ENCODE data around the gene LSM4. TPM values are rescaled to one million over a fixed set of nuclear protein-coding genes. Genes with fewer than 3 reads are reported as not detected.

The LSM4 gene
- total RNA-seq, 1 donor from 2014 or later = 170 TPM

DNA sequence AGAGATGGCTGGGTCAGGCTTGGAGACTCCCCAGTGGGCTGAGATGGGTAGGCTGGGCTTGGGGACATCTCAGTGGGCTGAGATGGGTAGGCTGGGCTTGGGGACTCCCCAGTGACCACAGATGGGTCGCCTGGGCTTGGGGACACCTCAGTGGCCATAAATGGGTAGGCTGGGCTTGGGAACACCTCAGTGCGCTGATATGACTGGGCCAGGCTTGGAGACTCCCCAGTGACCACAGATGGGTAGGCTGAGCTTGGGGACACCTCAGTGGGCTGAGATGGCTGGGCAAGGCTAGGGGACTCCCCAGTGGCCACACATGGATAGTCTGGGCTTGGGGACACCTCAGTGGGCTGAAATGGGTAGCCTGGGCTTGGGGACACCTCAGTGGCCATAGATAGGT, 61.4 kb downstream of the LSM4 start:
- intact Hi-C loops (cut with micrococcal nuclease) = no loop called here

DNA sequence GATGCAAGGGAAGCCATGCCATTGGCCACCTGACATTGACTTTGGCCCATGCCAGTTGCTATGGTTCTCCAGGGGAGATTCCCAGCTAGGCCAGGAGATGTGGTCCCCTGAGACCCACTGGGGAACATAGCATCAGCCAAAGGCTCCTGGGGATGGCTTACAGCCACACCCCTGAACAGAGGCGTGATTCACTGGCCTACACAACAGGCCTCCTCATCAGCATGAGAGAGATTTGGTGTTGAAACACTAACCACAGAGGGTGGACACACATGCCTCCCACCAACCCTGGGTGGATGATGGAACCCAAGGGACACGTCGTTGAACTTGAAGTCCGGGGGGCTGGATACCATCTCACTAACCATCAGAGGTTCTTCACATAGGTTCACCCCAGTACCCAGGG, 63.0 kb downstream of the LSM4 start:
- intact Hi-C loops (cut with micrococcal nuclease) = loop anchor here (10.0 kb wide), 1 partner anchor 255 kb away; the partner anchor contains the start of gene ARRDC2

DNA sequence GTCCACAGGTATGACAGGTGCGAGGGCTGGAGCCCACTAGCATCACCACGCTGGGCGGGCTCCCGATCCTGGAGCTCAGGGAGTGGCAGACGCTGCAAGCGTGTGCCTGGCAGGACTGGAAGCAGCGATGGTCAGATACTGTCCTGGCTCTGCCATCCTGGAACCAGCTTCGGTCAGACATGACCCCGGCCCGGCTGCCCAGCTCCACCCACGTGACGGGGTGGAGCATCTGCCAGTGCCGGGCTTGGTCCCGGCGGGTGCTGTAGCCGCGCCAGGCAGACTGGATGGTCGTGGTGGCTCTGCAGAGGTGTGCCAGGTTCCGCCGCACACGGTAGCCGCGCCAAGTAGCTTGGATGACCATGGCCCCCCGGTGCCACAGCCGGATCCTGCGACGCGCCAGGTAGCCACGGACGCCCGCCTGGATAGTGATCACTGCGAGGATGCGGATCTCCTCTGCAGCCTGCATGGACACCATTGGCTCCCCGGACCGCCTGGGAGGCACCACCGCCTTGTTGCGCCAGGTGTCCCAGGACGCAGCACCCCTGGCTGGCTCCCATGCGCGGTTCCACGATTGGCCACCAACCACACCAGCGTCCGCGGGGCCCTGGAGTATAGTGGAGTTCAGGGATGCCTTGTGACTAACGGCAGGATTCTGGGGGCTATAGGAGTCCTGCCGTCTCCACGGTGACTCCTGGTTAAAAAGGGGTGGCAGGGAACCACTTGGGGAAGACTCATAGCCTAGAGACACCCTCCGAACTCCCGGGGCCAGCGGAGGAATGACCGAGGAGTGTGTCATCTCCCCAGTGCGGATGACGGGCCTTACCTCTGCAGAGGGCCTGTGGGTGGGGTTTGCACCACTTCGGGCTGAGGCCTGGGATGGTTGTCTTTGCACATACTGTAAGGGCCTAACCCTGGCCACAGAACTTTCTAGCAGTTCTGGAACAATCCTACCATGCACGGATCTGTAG, 65.1 kb downstream of the LSM4 start:
- intact Hi-C loops (cut with micrococcal nuclease) = loop anchor here (10.0 kb wide), 1 partner anchor 253 kb away; the partner anchor contains the start of gene ARRDC2

Other genes with a start within 250 kb of the LSM4 start
- 93.4 and 93.9 TPM in 2 replicates for gene IL12RB1, start 236.1 kb downstream of the LSM4 start, total RNA-seq
- gene MAST3, start 225.3 kb downstream of the LSM4 start, total RNA-seq = 22.5 and 23.7 TPM in 2 replicates
- 13.9 and 16.6 TPM in 2 replicates for gene PIK3R2, start 169.9 kb downstream of the LSM4 start, total RNA-seq
- gene IFI30, start 149.3 kb downstream of the LSM4 start, total RNA-seq = 60.7 and 61.5 TPM in 2 replicates
- gene MPV17L2, start 129.9 kb downstream of the LSM4 start, total RNA-seq = 7.4 and 9.6 TPM in 2 replicates
- gene RAB3A, start 119.0 kb downstream of the LSM4 start, total RNA-seq = 3.5 and 4.7 TPM in 2 replicates
- not detected in 2 replicates for gene PDE4C, start 96.6 kb downstream of the LSM4 start, total RNA-seq
- gene IQCN, start 48.6 kb downstream of the LSM4 start, total RNA-seq = 4.9 and 5.4 TPM in 2 replicates
- 292 and 308 TPM in 2 replicates for gene JUND, start 41.5 kb downstream of the LSM4 start, total RNA-seq
- 26.4 and 30.2 TPM in 2 replicates for gene PGPEP1, start 17.5 kb upstream of the LSM4 start, total RNA-seq
- 0.32 TPM in 1 of 2 replicates, not detected in the other for gene GDF15, start 63.1 kb upstream of the LSM4 start, total RNA-seq
- gene LRRC25, start 74.5 kb upstream of the LSM4 start, total RNA-seq = not detected in 2 replicates
- 178 and 195 TPM in 2 replicates for gene SSBP4, start 96.3 kb upstream of the LSM4 start, total RNA-seq
- 22.6 and 26.0 TPM in 2 replicates for gene ISYNA1, start 115.1 kb upstream of the LSM4 start, total RNA-seq
- gene ELL, start 199.0 kb upstream of the LSM4 start, total RNA-seq = 23.3 and 23.4 TPM in 2 replicates
- gene FKBP8, start 220.5 kb upstream of the LSM4 start, total RNA-seq = 191 and 201 TPM in 2 replicates
- gene KXD1, start 234.8 kb upstream of the LSM4 start, total RNA-seq = 102 and 103 TPM in 2 replicates
- gene UBA52, start 248.8 kb upstream of the LSM4 start, total RNA-seq = 1,575 and 1,597 TPM in 2 replicates